WI38 (cell line): ENCODE data around the gene ZNF775.

Source experiments
- H3K4me3 ChIP-seq: 2 replicates; pipeline ENCODE4 v1.5.1; 2011; ENCODE audit warnings: low read depth, mild to moderate bottlenecking, control low read depth, low read length
- TF ChIP-seq, protein P1 (sequence below): IDR thresholded peaks from 2 replicates; pipeline ENCODE4 v1.5.1; 2012; ENCODE audit warnings: low read depth, mild to moderate bottlenecking, control low read depth, low read length

Gene ZNF775

DNA sequence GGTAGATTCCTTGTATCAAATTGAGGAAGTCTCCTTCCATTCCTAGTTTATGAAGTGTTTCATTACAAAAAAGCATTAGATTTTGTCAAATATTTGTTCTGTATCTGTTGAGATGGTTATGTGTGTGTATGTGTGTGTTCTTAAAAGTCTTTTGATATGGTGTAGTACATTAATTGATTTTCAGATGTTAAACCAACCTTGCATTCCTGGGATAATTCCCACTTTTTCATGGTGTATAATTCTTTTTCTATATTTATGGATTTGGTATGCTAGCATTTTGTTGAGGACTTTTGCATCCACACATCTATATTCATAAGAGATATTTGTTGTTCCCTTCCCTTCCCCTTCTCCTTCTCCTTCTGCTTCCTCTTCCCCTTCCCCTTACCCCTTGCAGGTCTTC lies 62.4 kb downstream of the ZNF775 start:
- TF ChIP-seq, protein P1, sequence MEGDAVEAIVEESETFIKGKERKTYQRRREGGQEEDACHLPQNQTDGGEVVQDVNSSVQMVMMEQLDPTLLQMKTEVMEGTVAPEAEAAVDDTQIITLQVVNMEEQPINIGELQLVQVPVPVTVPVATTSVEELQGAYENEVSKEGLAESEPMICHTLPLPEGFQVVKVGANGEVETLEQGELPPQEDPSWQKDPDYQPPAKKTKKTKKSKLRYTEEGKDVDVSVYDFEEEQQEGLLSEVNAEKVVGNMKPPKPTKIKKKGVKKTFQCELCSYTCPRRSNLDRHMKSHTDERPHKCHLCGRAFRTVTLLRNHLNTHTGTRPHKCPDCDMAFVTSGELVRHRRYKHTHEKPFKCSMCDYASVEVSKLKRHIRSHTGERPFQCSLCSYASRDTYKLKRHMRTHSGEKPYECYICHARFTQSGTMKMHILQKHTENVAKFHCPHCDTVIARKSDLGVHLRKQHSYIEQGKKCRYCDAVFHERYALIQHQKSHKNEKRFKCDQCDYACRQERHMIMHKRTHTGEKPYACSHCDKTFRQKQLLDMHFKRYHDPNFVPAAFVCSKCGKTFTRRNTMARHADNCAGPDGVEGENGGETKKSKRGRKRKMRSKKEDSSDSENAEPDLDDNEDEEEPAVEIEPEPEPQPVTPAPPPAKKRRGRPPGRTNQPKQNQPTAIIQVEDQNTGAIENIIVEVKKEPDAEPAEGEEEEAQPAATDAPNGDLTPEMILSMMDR: no peak
- H3K4me3 ChIP-seq: no peak overlapping the region

DNA sequence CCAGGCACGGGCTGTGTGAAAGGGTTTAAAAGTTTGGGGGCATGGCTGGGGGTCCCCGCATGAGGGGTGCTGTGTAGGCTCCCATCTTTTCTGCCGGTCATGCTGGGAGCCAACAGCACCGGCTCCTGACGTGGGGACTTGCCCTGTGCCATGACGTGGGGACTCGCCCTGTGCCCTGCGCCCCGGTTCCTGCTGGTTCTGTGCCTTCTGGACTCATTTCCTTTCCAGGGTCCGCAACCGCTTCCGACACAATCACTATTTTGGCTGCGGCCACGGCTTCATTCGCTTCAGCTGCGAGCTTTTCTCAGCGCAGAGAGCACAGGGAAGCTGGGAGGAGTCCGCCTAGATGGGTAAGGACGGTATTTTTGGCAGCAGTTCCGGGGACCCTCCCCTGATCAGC lies 63.7 kb downstream of the ZNF775 start:
- H3K4me3 ChIP-seq: no peak overlapping the region
- TF ChIP-seq, protein P1: no peak

DNA sequence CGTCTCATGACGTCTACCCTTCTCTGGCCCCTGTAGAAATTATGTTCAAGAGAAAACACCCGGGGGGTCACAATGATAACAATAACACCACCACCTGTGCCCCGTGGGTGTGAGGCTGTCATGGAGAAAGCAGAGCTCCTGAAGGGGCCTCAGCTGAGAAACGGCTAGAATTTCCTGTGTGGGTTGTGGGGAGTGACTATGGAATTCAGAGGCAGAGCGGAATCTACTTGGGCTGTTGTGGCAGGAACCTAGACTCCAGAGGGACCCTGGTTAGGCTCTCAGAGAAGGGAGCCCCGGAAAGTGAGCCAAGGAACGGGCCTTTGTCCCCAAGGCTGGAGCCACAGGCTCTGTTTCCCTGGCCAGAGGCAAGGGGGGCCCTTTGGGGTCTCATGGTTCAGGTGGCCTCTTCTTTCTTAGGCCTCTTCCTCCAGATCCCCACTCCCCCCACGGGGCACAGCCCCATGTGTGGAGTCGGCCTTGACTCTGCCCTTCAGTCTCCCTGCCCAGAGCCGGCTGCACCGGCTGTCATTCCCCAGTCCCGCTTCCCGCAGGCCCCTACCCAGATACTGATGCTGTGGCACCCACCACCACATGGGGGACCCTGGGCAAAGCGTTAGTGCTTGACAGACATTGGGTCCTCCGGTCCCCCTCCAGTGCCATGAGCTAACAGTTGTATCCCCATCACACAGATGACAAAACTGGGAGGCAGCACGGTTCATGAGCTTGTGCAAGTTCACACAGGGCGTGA lies 64.8 kb downstream of the ZNF775 start:
- no peak overlapping the region for H3K4me3 ChIP-seq
- TF ChIP-seq, protein P1: no peak

DNA sequence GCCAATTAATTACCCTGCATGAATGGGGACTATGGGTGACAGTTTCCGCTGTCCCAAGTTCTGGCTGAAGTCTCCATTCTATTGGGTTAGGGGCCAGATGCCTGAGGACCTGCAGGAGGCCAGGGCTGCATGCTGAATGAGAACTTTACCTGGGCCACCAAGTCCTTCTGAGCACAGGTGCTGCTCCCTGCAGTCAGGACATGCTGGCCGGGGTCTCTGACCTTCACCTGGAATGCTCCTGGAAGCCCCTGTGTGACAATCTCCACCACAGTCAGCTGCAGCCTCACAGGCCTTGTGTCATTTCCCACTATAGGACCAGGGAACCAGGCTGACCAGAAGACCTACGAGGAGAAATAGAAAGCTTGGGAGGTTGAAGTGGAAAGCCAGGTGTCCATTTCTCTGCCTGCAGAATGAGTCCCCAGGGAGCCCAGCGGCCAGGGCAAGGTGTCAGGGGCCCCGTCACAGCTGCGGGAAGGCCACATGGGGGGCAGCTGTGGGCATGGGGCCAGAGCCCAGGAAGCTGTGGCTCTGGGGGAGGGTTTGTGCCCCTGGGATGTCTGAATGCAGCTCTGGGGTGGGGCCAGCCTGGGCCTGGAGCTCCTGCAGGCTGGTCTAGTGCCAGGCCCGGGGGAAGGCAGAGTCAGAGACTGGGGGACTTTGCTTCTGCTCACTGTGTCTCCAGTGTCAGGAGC lies 65.7 kb downstream of the ZNF775 start:
- H3K4me3 ChIP-seq: no peak overlapping the region
- TF ChIP-seq, protein P1: no peak

DNA sequence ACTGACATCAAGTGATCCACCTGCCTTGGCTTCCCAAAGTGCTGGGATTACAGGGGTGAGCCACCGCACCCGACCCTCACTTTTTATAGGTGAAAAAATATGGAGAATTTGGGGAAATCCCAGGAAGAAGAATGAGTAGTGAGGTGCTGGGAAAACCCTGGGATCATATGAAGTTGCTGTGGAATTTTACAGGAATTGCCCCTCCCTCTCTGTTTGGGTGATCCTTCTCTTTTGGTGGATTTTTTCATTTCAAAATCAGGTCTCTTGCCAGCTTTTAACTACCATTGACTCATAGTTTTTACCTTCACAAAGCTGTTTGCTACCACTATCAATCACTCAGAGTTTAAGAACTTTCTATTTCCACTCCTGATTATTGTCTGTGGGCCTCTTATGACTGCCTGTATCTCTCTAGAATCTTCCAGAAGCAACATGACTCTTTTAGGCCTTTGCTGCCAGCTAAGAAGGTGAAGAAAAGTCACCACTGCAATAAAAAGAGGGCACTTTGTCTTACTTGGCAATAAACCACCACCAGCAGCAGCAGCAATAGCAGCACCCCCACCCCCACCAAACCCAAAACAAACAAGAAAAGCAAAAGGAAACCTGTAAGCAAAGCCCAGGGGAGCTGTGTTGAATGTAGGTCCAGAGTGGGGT lies 67.3 kb downstream of the ZNF775 start:
- no peak overlapping the region for H3K4me3 ChIP-seq
- TF ChIP-seq, protein P1: no peak
